GM12872 (cell line): ENCODE measurements around the gene PPP2CA.

ENCODE experiments used
- TF ChIP-seq, protein P1 (sequence below): IDR thresholded peaks from 3 replicates; pipeline ENCODE4 v1.5.1; 2011; ENCODE audit warnings: low read depth, mild to moderate bottlenecking, low read length, moderate library complexity; ENCODE audit not compliant: insufficient read depth

The PPP2CA gene

DNA sequence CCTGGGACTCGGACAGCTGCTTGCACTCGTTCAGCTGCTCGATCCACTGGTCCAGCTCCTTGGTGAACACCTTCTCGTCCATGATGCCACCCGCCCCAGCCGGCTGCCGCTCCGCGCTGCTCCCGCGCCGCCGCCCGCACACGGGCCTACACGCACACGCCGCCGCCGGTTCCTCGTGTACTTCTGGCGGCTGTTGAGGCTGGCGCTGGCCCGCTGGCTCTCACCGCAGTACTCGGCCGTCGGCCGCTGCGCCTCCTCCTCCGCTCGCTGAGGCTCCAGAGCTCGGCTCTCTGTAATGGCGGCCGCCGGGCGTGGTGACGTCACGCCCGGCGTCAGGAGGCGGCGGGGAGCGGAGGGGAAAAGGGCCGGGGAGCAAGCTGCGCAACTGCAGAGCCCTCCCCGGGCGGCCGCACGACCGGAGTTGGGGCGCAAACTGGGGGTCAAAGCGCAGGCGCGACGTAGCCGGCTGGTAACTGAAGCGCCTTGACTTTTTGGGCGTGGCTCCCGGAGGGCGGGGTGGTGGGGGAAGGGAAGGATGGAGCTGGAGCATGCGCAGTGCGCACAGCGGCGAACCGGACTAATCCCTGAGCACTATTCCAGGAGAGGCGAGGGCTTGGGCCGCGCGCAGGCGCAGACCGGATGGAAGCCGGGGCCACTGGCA, at the start of gene PPP2CA:
PPP2CA (minus strand) TSS at position 294 of the 661 bp plus-strand sequence; CDS start at position 82, 212 bp downstream.
- TF ChIP-seq, protein P1, sequence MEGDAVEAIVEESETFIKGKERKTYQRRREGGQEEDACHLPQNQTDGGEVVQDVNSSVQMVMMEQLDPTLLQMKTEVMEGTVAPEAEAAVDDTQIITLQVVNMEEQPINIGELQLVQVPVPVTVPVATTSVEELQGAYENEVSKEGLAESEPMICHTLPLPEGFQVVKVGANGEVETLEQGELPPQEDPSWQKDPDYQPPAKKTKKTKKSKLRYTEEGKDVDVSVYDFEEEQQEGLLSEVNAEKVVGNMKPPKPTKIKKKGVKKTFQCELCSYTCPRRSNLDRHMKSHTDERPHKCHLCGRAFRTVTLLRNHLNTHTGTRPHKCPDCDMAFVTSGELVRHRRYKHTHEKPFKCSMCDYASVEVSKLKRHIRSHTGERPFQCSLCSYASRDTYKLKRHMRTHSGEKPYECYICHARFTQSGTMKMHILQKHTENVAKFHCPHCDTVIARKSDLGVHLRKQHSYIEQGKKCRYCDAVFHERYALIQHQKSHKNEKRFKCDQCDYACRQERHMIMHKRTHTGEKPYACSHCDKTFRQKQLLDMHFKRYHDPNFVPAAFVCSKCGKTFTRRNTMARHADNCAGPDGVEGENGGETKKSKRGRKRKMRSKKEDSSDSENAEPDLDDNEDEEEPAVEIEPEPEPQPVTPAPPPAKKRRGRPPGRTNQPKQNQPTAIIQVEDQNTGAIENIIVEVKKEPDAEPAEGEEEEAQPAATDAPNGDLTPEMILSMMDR: no peak

DNA sequence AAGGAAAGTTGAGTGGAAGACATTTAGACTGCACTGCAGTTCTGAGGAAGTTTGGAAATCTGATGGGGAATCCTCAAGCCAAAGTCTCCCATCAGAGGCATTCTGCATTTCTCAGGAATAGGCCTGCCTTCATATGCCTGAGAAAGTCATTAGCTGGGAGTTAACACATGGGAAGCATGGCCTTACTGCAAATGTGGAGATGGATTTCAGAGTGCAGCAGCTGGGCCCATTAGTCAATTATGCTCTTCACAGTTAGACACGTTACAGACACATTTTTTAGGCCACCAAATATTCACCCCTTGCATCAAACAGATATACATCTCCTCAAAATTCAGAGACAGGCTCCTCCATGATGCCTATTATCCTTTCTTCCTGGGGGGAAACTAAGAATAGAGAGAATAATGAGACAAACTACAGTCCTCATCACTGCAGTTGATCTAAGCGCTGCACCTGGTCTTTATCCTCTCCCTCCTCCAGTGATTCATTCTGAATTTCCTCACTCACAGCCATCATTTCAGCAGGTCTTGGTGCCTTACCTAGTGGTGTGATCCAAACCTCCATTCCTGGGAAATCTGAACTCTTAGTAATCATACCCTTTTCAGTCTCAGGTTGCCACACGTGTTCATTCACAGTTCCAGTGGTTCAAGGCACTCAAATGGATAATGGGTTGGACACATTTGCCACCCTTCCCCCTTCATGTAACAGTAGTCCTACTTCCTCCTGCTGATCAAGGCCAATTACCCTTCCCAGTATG, 47.9 kb upstream of the PPP2CA start:
- TF ChIP-seq, protein P1: no peak

DNA sequence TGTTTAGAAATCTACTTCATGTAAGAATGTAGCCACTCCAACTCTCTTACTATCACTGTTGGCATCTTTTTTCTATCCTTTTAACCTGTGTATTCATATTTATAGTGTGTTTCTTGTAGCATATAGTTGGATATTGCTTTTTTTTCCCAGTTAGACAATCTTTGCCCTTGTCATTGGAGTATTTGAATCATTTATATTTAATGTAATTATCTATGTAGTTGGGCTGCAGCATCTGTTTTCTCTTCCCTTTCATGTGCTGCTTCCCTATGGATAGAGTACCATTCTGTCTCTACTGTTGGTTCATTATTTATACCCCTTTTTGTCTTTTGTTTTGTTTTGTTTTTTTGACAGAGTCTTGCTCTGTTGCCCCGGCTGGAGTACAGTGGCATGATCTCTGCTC, 45.2 kb upstream of the PPP2CA start:
- TF ChIP-seq, protein P1: no peak

DNA sequence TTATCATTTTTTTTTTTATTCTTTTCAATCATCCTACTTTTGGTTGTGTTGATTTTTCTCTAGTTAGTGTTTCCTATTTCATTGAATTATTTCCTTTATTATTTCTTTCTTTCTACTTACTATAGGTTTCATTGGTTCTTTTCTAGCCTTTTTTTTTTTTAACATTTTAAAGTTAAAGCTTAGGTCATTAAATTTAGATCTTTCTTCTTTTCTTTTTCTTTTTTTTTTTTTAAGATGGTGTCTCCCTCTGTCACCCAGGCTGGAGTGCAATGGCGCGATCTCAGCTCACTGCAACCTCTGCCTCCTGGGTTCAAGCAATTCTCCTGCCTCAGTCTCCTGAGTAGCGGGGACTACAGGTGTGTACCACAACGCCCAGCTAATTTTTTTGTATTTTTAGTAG, 43.0 kb upstream of the PPP2CA start:
- TF ChIP-seq, protein P1: no peak

DNA sequence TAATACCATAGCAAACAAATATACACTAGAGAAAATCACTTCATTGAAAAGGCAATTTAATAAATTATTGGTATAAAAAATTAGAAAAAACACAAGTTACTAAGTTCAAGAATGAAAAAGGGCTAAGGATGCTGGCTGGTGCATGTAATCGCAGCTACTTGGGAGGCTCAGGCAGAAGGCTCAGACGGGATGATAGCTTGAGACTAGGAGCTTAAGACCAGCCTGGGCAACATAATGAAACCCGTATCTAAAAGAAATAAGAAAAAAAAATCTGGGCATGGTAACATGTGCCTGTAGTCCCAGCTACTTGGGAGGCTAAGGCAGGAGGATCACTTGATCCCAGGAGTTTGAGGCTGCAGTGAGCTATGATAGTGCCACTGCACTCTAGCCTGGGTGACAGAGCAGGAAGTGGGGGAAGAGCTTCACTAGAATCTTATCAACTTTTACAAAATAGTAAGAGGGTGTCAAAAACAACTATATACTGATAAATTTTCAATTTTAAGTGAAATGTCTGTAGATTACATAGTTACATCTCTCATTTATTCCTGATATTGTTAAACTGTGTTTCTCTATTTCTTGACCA, 42.2 kb upstream of the PPP2CA start:
- TF ChIP-seq, protein P1: no peak

DNA sequence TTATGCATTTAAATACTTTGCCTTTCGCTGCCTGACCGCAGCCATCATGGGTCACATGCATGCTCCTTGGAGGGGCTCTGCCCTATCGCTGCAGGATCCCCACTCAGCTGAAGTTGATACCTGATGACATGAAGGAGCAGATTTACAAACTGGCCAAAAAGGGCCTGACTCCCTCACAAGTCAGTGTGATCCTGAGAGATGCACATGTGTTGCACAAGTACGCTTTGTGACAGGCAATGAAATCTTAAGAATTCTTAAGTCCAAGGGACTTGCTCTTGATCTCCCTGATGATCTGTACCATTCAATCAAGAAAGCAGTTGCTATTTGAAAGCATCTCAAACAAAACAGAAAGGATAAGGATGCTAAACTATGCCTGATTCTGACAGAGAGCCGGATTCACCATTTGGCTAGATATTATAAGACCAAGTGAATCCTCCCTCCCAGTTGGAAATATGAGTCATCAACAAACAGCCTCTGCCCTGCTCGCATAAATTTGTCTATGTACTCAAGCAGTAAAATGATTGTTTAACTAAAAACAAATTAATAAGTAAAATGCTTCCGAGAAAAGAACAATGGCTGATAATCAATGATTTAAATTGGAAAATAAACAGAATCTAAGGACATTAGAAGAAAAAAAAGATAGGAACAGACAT, 41.6 kb upstream of the PPP2CA start:
- TF ChIP-seq, protein P1: no peak

DNA sequence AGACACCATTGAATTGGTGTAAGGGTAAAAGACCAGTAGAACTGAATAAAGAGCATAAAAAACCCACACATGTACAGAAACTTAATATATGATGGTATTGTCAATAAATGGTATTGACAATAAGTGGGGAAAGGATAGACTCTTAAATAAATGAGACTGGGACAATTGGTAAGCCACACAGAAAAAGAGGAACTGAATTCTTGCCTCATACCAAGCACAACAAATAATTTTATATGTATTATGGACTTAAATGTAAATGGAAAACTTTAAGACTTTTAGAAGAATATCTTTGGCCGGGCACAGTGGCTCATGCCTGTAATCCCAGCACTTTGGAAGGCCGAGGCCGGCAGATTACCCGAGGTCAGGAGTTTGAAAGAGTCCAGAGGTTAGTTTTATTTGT, 37.9 kb upstream of the PPP2CA start:
- TF ChIP-seq, protein P1: no peak
